ENCODE results near the gene LRMDA. TPM values are rescaled to one million over a fixed set of nuclear protein-coding genes. Genes with fewer than 3 reads are reported as not detected.

The LRMDA gene
- total and polyA plus RNA-seq, 2 of the 4 experiments (the other 2 are of a cell fraction), result 0.07 TPM; not detected in 1

DNA sequence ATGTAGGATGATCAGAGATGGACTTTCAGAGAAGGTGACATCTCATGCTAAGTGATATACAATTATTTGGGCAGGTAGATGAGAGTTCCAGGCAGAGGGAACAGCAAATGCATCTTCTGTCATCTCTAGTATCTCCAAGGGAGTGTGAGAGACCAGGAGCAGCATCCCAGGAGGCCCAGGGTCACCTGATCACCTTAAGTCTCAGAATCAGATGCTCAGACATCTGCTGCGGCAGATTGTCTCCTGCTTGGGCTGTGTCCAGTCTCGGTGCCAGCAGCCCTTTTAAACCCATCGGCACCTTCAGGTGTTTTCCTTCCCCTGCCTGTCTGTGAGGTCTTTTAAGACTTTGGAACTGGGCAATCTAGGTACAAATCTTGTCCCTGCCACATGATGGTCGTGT lies 690.6 kb downstream of the LRMDA start:
- intact Hi-C loops (cut with micrococcal nuclease) (no loop called here), in situ Hi-C loops (cut with MboI; ENCODE audit: low sequenced_read_pairs) (no loop called here), dilution Hi-C loops (cut with HindIII; ENCODE audit: low sequenced_read_pairs, unreplicated experiment) (no loop called here)
- Histone ChIP-seq H2BK15ac (ENCODE audit: low read depth, low read length) (no peak overlapping the region), H3K4me1 (ENCODE audit: control insufficient read depth, insufficient read depth, low read length) (peaks cover 2% of the 10 kb centered on the region; the same call in 1 of the 2 replicates), H3K4me3 (ENCODE audit: insufficient read depth, low read depth, low read length) (no peak overlapping the region), H2BK5ac (ENCODE audit: low read depth, low read length, poor library complexity, severe bottlenecking) (no peak overlapping the region), H2BK120ac (ENCODE audit: low read depth, low read length) (no peak overlapping the region), H3K36me3 (ENCODE audit: control insufficient read depth, insufficient read depth, low read length) (no peaks in the 10 kb centered on the region), H3K23ac (ENCODE audit: low read depth, low read length) (no peak overlapping the region), H2AK5ac (ENCODE audit: low read depth, low read length) (no peak overlapping the region), H3K4me2 (ENCODE audit: low read depth, low read length) (no peak overlapping the region), H3K18ac (ENCODE audit: low read depth, low read length) (no peak overlapping the region), H3K27me3 (ENCODE audit: control insufficient read depth, insufficient read depth, low read length) (peaks cover 11% of the 10 kb centered on the region), H3K9ac (ENCODE audit: low read depth, low read length) (no peak overlapping the region), H3K14ac (replicated peaks; ENCODE audit: low read depth, low read length) (no peak overlapping the region), H4K20me1 (ENCODE audit: insufficient read depth, low read length) (no peaks in the 10 kb centered on the region), H3K79me1 (ENCODE audit: low read depth in 1 of 2, low read length in 2 of 2) (no peaks in the 10 kb centered on the region), H3K4ac (ENCODE audit: low read depth, low read length) (no peak overlapping the region), H3K56ac (ENCODE audit: extremely low read depth, insufficient read depth, low read length) (no peak overlapping the region), H4K8ac (ENCODE audit: low read depth in 2 of 2, low read length in 2 of 2) (no peak overlapping the region), H2AK9ac (replicated peaks; ENCODE audit: low read depth, low read length, poor library complexity) (no peak overlapping the region), H4K5ac (ENCODE audit: low read depth, low read length) (no peak overlapping the region), H4K91ac (ENCODE audit: insufficient read depth, low read depth, low read length) (no peak overlapping the region), H2AFZ (replicated peaks; ENCODE audit: low read length, poor library complexity) (no peak overlapping the region), H3K9me3 (ENCODE audit: control insufficient read depth, insufficient read depth, low read length) (no peaks in the 10 kb centered on the region), H3K9me1 (ENCODE audit: insufficient read depth, low read length) (no peaks in the 10 kb centered on the region), H3K27ac (ENCODE audit: insufficient read depth, low read length) (no peak overlapping the region), H2BK20ac (ENCODE audit: low read depth, low read length) (no peak overlapping the region)
- ATAC-seq (ENCODE audit: low read depth), result no peak
- no CpG with 5 or more reads among the region's 4 CpGs for WGBS, 2 experiments (ENCODE audit: extremely low coverage in 2 of 2, insufficient read length in 1 of 2)
- ChIA-PET POLR2A (ENCODE audit: unreplicated experiment) (interaction anchor here (0.5 kb wide), 1 partner anchor 217 kb away, joined by 8 read pairs; no protein-coding TSS in a partner anchor), CTCF (no interaction called here)
- DNase-seq, result no peak
- TF ChIP-seq CEBPB (IDR thresholded peaks at IDR 0.05; ENCODE audit: low read depth, low read length), result no peak
- TF ChIP-seq ELK1 (IDR thresholded peaks at IDR 0.05; ENCODE audit: borderline replicate concordance, low read depth, low read length), result no peak
- no peak for TF ChIP-seq FOS (IDR thresholded peaks at IDR 0.05; ENCODE audit: low read depth, low read length)
- no peak for TF ChIP-seq MAZ (IDR thresholded peaks at IDR 0.05; ENCODE audit: borderline replicate concordance, low read depth, low read length)
- TF ChIP-seq RCOR1 (IDR thresholded peaks at IDR 0.05; ENCODE audit: insufficient replicate concordance, low read length), result no peak
- no peak for TF ChIP-seq RAD21 (IDR thresholded peaks at IDR 0.05; ENCODE audit: low read length)
- TF ChIP-seq CTCF (conservative IDR thresholded peaks at IDR 0.05; ENCODE audit: low read depth, low read length), result no peak
- TF ChIP-seq CHD1 (IDR thresholded peaks at IDR 0.05; ENCODE audit: low read depth, low read length), result no peak
- no peak for TF ChIP-seq POLR2A (IDR thresholded peaks at IDR 0.05; ENCODE audit: low read depth, low read length)
- TF ChIP-seq SMC3 (IDR thresholded peaks at IDR 0.05; ENCODE audit: low read depth, low read length), result no peak
- no TSS peak for BruUV-seq (replicated peaks)

Measured in IMR-90 (cell line).